SJCRH30 (cell line): ENCODE results near the gene LAMA5. TPM values are rescaled to one million over a fixed set of nuclear protein-coding genes. Genes with fewer than 3 reads are reported as not detected.

ENCODE experiments used
- DNase-seq, 2 experiments: peaks; one replicate each; pipeline ENCODE4 v3.0.0-alpha.2; 2015 to 2020
- H3K27ac ChIP-seq: fragments of 250-450 bp; sonication (Bioruptor Pico); 2 replicates; pipeline ENCODE4 v1.5.1; 2020; ENCODE audit warnings: mild to moderate bottlenecking, moderate library complexity
- H3K27me3 ChIP-seq: fragments of 250-450 bp; sonication (Bioruptor Pico); 2 replicates; pipeline ENCODE4 v1.5.1; 2020; ENCODE audit warnings: mild to moderate bottlenecking, moderate library complexity
- H3K36me3 ChIP-seq: fragments of 250-450 bp; sonication (Bioruptor Pico); 2 replicates; pipeline ENCODE4 v1.5.1; 2020; ENCODE audit warnings: mild to moderate bottlenecking, moderate library complexity
- H3K4me1 ChIP-seq: fragments of 250-450 bp; sonication (Bioruptor Pico); 2 replicates; pipeline ENCODE4 v1.5.1; 2020; ENCODE audit warnings: mild to moderate bottlenecking, moderate library complexity
- H3K4me3 ChIP-seq: fragments of 250-450 bp; sonication (Bioruptor Pico); 2 replicates; pipeline ENCODE4 v1.5.1; 2020; ENCODE audit warnings: mild to moderate bottlenecking, moderate library complexity
- H3K9me3 ChIP-seq: fragments of 250-450 bp; sonication (Bioruptor Pico); replicated peaks from 2 replicates; pipeline ENCODE4 v1.5.1; 2020; ENCODE audit warnings: mild to moderate bottlenecking, moderate library complexity
- total RNA-seq: library from RNA; depleted of rRNA; stranded (reverse); fragments of >200 nt; shearing (Covaris generic); gene quantifications from 2 replicates; pipeline ENCODE4 v1.2.3, GENCODE V29; 2014

The LAMA5 gene
- total RNA-seq, 1 experiment from 2014 or later: 43.8 TPM

DNA sequence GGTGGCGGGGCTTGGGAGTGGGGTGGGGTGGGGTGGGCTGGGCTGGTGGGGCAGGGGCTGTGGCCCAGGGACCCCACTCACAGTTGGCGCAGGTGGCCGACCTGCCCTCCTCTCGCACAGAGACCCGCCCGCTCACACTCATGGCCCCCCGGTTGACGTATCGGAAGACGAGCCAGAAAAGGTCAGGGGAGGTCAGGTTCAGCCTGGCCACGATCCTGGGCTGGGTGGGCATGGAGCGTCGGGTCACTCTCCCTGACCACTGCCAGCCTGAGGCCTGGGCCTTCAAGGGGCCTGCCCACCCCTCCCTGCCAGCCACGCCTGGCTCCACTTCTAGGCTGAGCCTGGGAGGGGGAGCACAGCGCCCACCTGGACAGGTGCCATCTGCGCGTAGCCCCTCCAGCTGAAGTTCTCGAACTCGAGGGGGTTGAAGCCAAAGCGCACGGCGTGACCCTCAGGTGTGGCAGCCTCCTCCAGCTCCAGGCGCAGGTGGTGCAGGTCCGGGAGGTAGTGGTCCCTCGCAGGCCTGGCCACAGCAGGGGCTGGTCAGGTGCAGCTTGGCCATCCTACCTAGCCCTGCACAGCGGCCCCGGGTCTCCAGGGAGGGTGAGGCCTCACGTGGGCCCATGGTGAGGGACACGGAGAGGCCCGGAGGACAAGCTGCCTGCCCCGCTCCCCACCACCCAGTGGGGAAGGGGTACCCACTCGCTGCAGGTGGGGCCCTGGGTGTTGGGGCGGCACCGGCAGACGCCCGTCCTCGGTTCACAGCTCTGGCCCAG lies 33.1 kb downstream of the LAMA5 start:
- DNase-seq: no peak
- H3K36me3 ChIP-seq: peaks cover 36% of the 10 kb centered on the region
- no peak overlapping the region for H3K4me3 ChIP-seq
- no peaks in the 10 kb centered on the region for H3K4me1 ChIP-seq
- no peaks in the 10 kb centered on the region for H3K9me3 ChIP-seq
- no peaks in the 10 kb centered on the region for H3K27me3 ChIP-seq
- no peak overlapping the region for H3K27ac ChIP-seq

DNA sequence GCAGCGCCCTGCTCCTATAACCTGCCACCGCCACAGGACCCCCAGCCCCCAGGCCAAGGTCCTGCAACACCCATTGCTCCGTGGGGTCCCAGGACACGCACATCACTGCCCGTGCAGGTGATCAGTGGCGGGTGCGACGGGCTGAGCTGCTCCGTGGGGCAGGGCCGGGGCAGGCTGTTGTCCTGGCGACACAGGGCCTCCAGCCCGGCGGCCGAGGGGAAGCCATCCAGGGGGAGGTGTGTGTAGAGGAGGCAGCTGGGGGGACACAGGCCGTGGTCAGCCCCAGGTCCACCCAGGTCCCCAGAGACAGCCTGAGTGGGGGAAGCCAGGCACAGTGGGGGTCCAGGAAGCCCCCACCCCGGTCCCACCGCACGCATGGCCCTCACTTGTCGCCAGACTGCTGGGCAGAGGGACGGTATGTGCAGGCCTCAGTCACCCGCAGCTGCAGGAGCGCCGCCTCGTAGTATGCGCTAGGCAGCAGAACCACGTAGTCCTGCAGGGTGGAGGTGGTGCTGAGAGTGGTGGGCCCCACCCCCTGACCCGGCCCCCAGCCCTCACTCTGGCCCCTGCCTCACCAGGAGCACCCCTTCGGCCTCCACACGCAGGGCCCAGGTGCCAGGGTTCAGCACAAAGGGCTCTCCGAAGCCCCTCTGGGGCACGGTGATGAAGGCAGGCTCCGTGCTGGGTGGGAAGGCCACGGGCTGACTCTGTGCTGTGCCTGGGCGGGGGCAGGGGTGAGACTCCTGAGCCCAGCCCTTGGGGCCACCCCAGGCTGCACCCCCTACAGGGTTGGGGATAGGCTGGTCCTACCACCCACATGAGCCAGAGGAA lies 33.9 kb downstream of the LAMA5 start:
- DNase-seq: no peak
- no peak overlapping the region for H3K27ac ChIP-seq
- H3K9me3 ChIP-seq: no peaks in the 10 kb centered on the region
- H3K4me3 ChIP-seq: no peak overlapping the region
- H3K27me3 ChIP-seq: no peaks in the 10 kb centered on the region
- H3K4me1 ChIP-seq: no peaks in the 10 kb centered on the region
- H3K36me3 ChIP-seq: peaks cover 38% of the 10 kb centered on the region

DNA sequence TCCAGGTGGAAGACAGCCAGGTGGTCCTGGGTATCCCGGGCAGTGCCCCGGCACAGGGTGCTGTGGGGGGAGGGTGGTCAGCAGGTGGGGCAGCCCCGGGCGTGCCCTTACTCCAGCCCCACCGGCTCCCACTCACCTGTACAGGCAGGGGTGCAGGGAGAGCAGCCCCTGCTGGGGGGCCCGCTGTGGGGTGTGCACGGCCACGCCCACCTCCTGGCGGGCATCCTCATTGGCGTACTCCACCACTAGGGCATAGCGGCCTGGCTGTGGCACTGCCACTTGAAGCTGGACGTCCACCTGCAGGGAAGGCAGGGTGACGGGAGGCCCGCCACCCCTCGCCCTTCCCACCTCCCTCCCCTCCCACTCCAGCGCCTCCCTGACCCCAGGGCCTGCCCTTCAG lies 34.7 kb downstream of the LAMA5 start:
- Histone ChIP-seq H3K27ac (no peak overlapping the region), H3K4me1 (no peaks in the 10 kb centered on the region), H3K36me3 (peaks cover 41% of the 10 kb centered on the region), H3K4me3 (no peak overlapping the region), H3K27me3 (no peaks in the 10 kb centered on the region), H3K9me3 (no peaks in the 10 kb centered on the region)
- no peak for DNase-seq

DNA sequence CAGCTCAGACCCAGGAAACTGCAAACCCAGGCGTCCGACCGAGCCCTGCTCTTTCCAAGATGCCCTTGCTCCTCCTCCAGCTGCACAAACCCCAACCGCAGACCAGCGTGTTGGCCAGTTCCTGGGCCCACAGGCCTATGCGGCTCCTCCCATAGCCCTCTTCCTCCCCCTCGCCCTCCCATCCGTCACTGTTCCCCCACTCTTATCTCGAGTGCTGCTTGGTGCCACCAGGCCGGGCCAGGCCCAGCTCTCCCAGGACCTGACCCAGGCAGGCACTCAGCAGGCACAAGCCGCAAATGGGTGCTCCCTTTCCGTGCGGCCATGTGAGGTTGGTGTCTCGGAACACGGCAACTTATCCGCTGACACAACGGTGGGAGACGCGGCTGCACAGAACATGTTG lies 35.8 kb downstream of the LAMA5 start:
- Histone ChIP-seq H3K9me3 (no peaks in the 10 kb centered on the region), H3K27me3 (no peaks in the 10 kb centered on the region), H3K4me3 (no peak overlapping the region), H3K4me1 (no peaks in the 10 kb centered on the region), H3K36me3 (peaks cover 46% of the 10 kb centered on the region), H3K27ac (no peak overlapping the region)
- no peak for DNase-seq

DNA sequence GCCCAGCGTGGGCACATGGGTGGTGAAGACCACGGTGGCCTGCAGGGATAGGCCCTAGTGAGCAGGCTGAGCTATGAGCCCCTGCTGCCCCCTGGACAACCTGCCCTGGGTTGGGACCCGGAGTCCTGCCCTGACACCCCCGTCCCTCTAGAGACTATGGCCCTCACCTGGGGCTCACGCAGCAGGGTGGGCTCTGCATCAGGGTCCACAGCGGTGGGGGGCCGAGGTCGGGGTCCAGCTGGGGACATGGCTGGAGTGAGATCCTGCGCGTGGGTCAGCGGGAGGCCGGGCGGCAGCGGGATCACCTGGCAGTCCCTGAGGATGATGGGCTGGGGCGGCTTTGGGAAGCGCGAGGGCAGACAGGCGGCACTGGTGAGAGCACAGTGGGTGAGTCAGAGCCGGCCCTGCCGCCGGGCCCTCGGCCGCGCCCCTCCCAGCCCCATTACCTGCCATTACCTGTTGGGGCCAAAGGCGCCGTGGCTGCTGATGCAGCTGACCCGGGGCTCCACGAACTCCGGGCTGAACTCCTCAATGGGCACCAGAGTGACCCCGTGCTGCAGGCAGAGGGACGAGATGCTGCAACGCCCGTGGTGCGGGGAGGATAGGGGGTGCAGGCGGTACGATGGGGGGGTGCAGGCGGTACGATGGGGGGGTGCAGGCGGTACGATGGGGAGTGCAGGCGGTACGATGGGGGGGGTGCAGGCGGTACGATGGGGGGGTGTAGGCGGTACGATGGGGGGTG lies 36.4 kb downstream of the LAMA5 start:
- Histone ChIP-seq H3K4me3 (no peak overlapping the region), H3K36me3 (peaks cover 49% of the 10 kb centered on the region), H3K9me3 (no peaks in the 10 kb centered on the region), H3K27ac (no peak overlapping the region), H3K27me3 (no peaks in the 10 kb centered on the region), H3K4me1 (no peaks in the 10 kb centered on the region)
- DNase-seq: no peak

DNA sequence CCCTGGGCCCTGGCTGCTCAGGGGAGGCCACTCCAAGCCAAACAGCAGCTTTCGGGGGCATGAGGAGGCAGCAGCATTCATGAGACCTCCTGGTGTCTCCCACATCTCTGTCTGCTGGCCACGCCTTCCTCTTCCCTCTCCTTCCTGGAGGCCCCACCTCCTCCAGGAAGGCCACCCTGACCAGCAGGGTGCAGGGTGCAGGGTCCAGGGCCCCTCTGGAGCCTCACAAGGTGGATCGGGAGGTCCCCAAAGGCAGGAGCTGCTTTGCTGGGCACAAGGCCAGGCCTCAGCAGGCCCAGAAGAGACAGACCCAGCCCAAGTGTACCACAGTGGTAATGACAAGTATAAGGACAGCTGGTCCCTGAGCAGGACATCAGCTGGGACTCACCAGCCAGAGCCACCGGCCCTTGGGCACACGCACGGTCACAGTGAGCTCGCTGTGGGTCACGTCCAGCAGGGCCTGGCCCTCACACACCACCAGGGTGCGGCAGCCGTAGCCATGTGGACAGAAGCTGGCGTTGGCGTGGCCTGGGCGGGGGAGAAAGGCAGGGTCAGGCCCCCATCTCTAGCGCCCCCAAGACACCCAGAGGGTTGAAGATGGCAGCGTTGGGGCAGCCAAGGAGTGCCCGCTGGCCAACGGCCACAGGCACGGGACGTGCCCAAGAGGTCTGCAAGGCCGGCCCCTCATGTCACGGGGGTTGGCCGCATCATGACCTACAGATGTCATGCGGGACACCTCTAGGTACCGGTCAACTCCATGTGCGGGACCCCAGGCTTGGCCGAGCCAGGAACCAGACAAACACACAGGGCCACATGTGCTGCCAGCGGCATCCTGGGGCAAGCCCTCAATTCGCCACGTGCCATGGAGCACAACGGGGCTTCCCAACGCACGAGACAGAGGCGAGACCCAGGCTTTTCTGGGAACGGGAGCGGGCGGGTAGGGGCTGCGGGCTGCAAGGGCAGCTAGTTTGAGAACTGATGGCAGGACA lies 37.4 kb downstream of the LAMA5 start:
- Histone ChIP-seq H3K36me3 (peaks cover 59% of the 10 kb centered on the region), H3K4me1 (no peaks in the 10 kb centered on the region), H3K27ac (no peak overlapping the region), H3K4me3 (no peak overlapping the region), H3K9me3 (no peaks in the 10 kb centered on the region), H3K27me3 (no peaks in the 10 kb centered on the region)
- no peak for DNase-seq

DNA sequence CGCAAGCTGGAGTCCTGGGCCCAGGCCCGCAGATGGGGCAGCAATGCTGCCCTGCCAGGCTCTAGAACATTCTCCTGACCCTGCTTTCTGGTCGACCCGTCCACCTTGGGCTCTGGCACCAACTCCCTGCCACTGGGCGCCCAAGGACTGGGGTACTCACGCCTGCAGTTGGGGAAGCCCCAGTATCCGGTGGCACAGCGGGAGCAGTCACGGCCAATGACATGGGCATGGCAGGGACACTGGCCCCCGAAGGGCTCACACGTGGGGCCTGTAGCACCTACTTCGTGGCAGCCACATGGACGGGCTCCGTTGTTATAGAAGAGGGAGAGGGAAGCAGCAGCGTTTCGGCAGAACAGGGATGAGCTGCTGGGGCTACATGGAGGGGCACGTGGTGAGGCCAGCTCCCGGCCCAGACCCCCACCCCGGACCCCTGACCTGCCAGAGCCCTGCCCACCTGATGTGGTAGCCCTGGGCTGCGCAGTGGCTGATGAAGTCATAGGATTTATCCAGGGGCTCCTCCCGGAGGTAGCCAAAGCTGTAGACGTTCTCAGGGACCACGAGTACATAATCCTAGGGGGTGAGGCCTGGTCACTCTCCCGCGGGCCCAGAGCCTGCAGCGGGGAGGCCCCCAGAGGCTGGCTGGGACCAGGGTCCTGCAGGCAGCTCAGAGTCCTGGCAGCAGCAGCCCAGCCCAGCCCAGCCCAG lies 38.3 kb downstream of the LAMA5 start:
- no peak overlapping the region for H3K4me3 ChIP-seq
- H3K36me3 ChIP-seq: peaks cover 66% of the 10 kb centered on the region
- H3K9me3 ChIP-seq: no peaks in the 10 kb centered on the region
- no peak for DNase-seq
- H3K27ac ChIP-seq: no peak overlapping the region
- no peaks in the 10 kb centered on the region for H3K4me1 ChIP-seq
- H3K27me3 ChIP-seq: no peaks in the 10 kb centered on the region

DNA sequence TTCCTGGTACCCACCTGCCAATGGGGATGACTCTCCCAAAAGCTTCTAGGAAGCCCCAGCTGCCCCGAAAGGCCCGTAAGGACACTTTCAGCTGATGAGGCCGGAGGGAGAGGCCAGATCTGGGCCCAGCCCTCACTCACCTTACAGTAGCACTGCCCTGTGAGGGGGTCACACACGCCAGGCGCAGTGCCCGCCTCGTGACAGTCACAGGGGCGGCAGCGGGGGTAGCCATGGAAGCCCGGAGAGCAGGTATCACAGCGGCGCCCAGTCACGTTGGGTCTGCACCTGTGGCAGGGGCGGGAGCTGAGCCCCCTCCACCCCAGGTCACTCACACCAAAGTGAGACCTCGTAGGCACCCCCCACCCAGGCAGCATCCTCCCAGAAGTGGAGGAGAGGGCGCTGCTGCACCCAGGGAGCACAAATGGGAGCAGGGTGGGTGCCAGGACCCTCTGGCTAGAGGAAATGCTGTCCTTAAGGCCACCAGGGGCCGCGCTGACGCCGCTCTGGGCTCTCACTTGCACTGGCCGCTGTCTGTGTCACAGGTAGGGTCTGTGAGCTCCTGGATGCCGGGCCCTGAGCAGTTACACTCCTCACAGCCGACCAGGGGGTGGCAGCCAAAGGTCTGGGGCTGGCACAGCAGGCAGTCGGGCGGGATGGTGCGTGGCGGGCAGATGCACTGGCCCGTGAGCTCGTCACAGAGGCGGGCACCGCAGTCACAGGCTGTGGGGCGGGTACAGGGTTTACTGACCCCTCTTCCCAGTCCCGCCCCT lies 39.2 kb downstream of the LAMA5 start:
- no peak for DNase-seq
- no peak overlapping the region for H3K4me3 ChIP-seq
- no peaks in the 10 kb centered on the region for H3K9me3 ChIP-seq
- H3K27ac ChIP-seq: no peak overlapping the region
- H3K4me1 ChIP-seq: no peaks in the 10 kb centered on the region
- H3K36me3 ChIP-seq: peaks cover 70% of the 10 kb centered on the region
- H3K27me3 ChIP-seq: no peaks in the 10 kb centered on the region

DNA sequence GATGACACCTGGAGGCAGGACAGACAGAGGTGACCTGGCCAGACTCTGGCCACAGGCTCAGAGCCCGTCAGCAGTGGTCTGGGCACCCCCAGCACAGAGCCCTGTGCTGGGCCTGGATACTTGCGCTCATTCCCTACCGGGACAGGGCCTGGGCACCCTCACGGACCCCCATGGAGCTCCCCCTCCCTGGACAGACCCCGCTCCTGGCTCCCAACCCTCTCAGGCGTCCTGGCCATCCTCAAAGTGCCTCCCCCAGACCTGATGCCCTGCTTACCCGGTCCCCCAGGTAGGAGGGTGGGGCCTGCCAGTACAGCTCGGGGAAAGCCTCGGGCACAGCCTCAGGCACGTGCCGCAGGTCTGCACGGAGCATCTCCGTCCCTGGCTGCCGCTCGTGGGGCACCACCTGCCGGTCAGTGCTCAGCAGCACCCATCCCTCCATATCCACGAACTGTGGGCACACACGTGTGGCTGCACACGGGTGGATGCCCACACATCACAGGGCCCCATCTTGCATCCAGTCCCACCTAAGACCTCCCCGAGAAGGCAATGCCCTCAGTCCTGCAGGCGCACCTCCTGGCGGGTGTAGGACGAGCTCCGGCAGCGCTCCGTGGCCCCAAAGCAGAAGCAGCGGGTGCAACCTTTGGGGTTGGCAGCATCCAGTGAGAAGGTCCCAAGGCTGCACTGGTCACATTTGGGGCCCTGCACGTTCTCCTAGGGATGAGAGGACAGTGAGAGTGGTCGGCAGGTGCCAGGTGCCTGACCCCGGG lies 40.0 kb downstream of the LAMA5 start:
- no peaks in the 10 kb centered on the region for H3K4me1 ChIP-seq
- no peak for DNase-seq
- H3K27me3 ChIP-seq: no peaks in the 10 kb centered on the region
- H3K36me3 ChIP-seq: peaks cover 70% of the 10 kb centered on the region
- no peaks in the 10 kb centered on the region for H3K9me3 ChIP-seq
- H3K4me3 ChIP-seq: no peak overlapping the region
- H3K27ac ChIP-seq: no peak overlapping the region

DNA sequence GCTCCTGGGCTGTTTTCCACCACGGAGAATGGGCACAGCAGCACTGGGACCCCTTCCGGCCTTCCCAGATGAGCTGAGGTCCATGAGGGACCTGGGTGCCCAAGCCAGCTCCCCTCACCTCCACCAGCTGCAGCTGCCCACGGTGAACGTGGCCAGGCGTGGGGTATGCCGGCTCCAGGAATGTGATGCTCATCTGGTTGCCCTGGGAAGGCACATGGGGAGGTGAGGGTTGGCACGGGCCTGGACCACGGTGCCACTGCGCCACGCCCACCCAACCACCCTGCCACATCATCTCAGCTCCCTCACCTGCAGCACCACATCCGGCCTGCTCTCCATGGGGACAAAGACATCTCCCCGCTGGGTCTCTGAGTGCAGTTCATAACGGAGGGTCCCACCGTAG lies 40.6 kb downstream of the LAMA5 start:
- DNase-seq: no peak
- Histone ChIP-seq H3K27me3 (no peaks in the 10 kb centered on the region), H3K27ac (no peak overlapping the region), H3K9me3 (no peaks in the 10 kb centered on the region), H3K4me1 (no peaks in the 10 kb centered on the region), H3K4me3 (no peak overlapping the region), H3K36me3 (peaks cover 71% of the 10 kb centered on the region)

DNA sequence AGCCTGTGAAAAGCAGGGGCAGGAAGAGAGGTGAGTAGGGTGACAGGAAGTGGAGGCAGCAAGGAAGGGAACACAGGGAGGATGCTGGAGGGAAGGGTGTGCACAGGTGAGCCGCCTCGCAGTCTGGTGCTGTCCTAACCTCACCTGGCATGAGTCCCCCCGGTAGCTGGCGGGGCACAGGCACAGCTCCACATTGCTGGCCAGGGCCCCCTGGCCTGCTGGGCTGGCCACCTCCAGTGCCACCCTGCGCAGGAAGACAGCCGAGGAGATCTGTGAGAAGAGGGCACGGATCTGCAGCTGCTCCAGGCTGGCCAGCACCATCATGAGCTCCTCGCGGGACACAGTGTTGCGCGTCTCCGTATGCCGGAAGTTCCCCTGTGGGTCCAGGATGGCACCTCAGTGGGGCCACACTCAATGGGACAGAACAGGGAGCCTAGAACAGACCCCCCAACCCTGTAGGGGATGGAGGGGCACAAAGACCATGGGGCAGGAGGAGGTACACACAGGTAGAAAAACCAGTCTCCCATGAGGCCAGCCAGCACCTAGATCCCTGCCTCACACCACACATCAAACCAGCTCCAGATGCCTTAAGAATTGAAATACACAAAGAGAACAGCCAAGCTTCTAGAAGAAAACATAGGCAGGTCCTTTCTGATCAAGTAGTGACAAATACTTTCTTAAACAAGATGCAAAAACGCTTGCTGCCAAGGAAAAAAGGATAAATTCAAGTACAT lies 41.8 kb downstream of the LAMA5 start:
- H3K27ac ChIP-seq: no peak overlapping the region
- H3K27me3 ChIP-seq: no peaks in the 10 kb centered on the region
- no peak overlapping the region for H3K4me3 ChIP-seq
- DNase-seq: no peak
- H3K36me3 ChIP-seq: peaks cover 64% of the 10 kb centered on the region
- H3K4me1 ChIP-seq: no peaks in the 10 kb centered on the region
- no peaks in the 10 kb centered on the region for H3K9me3 ChIP-seq
